Left lung (tissue), 10 donors: Measurements from ENCODE around the gene ZNF418. TPM values are rescaled to one million over a fixed set of nuclear protein-coding genes. Genes with fewer than 3 reads are reported as not detected.

Experiments used
- ATAC-seq: fragments of 200-7000 bp; cut with Tn5 transposase; one replicate; pipeline ENCODE4 v1.9.1; 2020; ENCODE audit warnings: moderate library complexity
- DNase-seq, 4 donors: peaks; one replicate each; pipeline ENCODE4 v3.0.0-alpha.2; 2013 to 2020
- H3K27ac ChIP-seq, 2 donors: fragments of 200-600 bp; sonication (generic) in 1 of 2; one replicate each; pipeline versions ENCODE4 v1.5.0 to v1.8.0; 2020 to 2021
- H3K27me3 ChIP-seq, 2 donors: fragments of 200-600 bp; sonication (generic) in 1 of 2; one replicate each; pipeline versions ENCODE4 v1.5.0 to v1.8.0; 2020 to 2021
- H3K36me3 ChIP-seq, 2 donors: fragments of 200-600 bp; sonication (generic) in 1 of 2; one replicate each; pipeline versions ENCODE4 v1.5.0 to v1.8.0; 2020 to 2021
- H3K4me1 ChIP-seq, 2 donors: fragments of 200-600 bp; one replicate each; pipeline ENCODE4 v1.8.0; 2021
- H3K4me3 ChIP-seq, 2 donors: fragments of 200-600 bp; sonication (generic) in 1 of 2; one replicate each; pipeline versions ENCODE4 v1.5.0 to v1.8.0; 2020 to 2021; ENCODE audit warnings: mild to moderate bottlenecking in 1 of 2
- H3K9me3 ChIP-seq, 2 donors: fragments of 200-600 bp; sonication (generic) in 1 of 2; one replicate each; pipeline versions ENCODE4 v1.5.0 to v1.8.0; 2020 to 2021
- CTCF ChIP-seq, 2 donors: fragments of 200-600 bp; sonication (generic) in 1 of 2; IDR thresholded peaks; one replicate each; pipeline versions ENCODE4 v1.5.0 to v1.8.0; 2021; ENCODE audit warnings: antibody characterized with exemption in 2 of 2
- intact Hi-C, 2 donors: fragments of 100-400 bp; cut with DNase I; formaldehyde crosslinking; loops; one replicate each; pipeline versions ENCODE4 v1.11.2 to v1.14.2; 2022
- polyA plus RNA-seq, 6 donors: library from polyadenylated mRNA; unstranded; fragments of 120-200 nt; gene quantifications; one replicate each; pipeline ENCODE4 v1.2.1, GENCODE V29; 2013; ENCODE audit not compliant: insufficient read length in 6 of 6
- total RNA-seq, 2 donors: library from RNA; stranded (reverse); fragmentation: NEBNext Ultra II Directional; extraction: Animal tissue kit (Norgen Biotek cat#: 25700); gene quantifications; one replicate each; pipeline ENCODE4 v1.2.1, GENCODE V29; 2021
- donor health status: DM: no; HTN: yes; CAD: no.
- donor health status: DM: no; HTN: no; CAD: no.

Gene ZNF418
- total and polyA plus RNA-seq, 8 donors = 8.0 to 43.6 (median 33.7) TPM

- intact Hi-C loops = no loop called here
- no peak for ATAC-seq
- H3K27ac ChIP-seq = no peak overlapping the region
Measured at GRCh38 chr19:57961785-57962184, 26.6 kb upstream of the ZNF418 start.

GRCh38 chr19:57954996-57955395 lies 19.8 kb upstream of the ZNF418 start:
- TF ChIP-seq CTCF (IDR thresholded peaks at IDR 0.05) = no peak
- no peaks in the 10 kb centered on the region for H3K27me3 ChIP-seq
- DNase-seq = no peak
- H3K4me1 ChIP-seq = no peaks in the 10 kb centered on the region
- H3K4me3 ChIP-seq = no peak overlapping the region
- intact Hi-C loops = no loop called here
- no peaks in the 10 kb centered on the region for H3K36me3 ChIP-seq
- no peak for ATAC-seq
- H3K9me3 ChIP-seq = peaks cover 0 to 98% of the 10 kb centered on the region in 2 donors
- no peak overlapping the region for H3K27ac ChIP-seq

More at GRCh38 chr19:57961785-57962184, 26.6 kb upstream of the ZNF418 start:
- H3K4me1 ChIP-seq = no peaks in the 10 kb centered on the region
- H3K27me3 ChIP-seq = no peaks in the 10 kb centered on the region
- TF ChIP-seq CTCF (IDR thresholded peaks at IDR 0.05) = no peak
- no peak overlapping the region for H3K4me3 ChIP-seq
- DNase-seq = no peak
- H3K36me3 ChIP-seq = peaks cover 0 to 18% of the 10 kb centered on the region in 2 donors
- peaks cover 0 to 99% of the 10 kb centered on the region in 2 donors for H3K9me3 ChIP-seq

- ATAC-seq (no peak), DNase-seq (no peak)
- H3K4me1 ChIP-seq = peaks cover 0 to 7% of the 10 kb centered on the region in 2 donors
- H3K27me3 ChIP-seq = no peaks in the 10 kb centered on the region
- TF ChIP-seq CTCF (IDR thresholded peaks at IDR 0.05) = no peak
- H3K9me3 ChIP-seq = peaks cover 0 to 85% of the 10 kb centered on the region in 2 donors
- no peak overlapping the region for H3K4me3 ChIP-seq
- H3K36me3 ChIP-seq = peaks cover 0 to 6% of the 10 kb centered on the region in 2 donors
- no peak overlapping the region for H3K27ac ChIP-seq
- intact Hi-C loops = no loop called here
Measured at GRCh38 chr19:57949702-57950101, 14.5 kb upstream of the ZNF418 start.

GRCh38 chr19:57949296-57949695 lies 14.1 kb upstream of the ZNF418 start:
- intact Hi-C loops = no loop called here
- Histone ChIP-seq H3K27me3 (no peaks in the 10 kb centered on the region), H3K36me3 (peaks cover 0 to 10% of the 10 kb centered on the region in 2 donors), H3K4me1 (peaks cover 0 to 7% of the 10 kb centered on the region in 2 donors), H3K27ac (no peak overlapping the region), H3K4me3 (no peak overlapping the region), H3K9me3 (peaks cover 0 to 85% of the 10 kb centered on the region in 2 donors)
- TF ChIP-seq CTCF (IDR thresholded peaks at IDR 0.05) = no peak
- ATAC-seq (no peak), DNase-seq (no peak)

GRCh38 chr19:57947419-57948134 lies 12.4 kb upstream of the ZNF418 start, which contains the start of gene ZNF256:
Gene ZNF256 (minus strand): TSS chr19:57947706. CDS start chr19:57947474, 232 bp downstream.
- ATAC-seq = peak; percentile 99
- H3K36me3 ChIP-seq = peaks cover 0 to 28% of the 10 kb centered on the region in 2 donors
- DNase-seq = peak; percentile 94 to 98 (median 94)
- peak; percentile 47 to 71 for TF ChIP-seq CTCF (IDR thresholded peaks at IDR 0.05)
- intact Hi-C loops = no loop called here
- H3K27me3 ChIP-seq = no peaks in the 10 kb centered on the region
- H3K4me1 ChIP-seq = peaks cover 0 to 7% of the 10 kb centered on the region in 2 donors
- H3K4me3 ChIP-seq = peak within 1 kb of the TSS; percentile 59 to 99
- peaks cover 0 to 85% of the 10 kb centered on the region in 2 donors for H3K9me3 ChIP-seq
- peak within 1 kb of the TSS in 1 of 2 donors; percentile 45 for H3K27ac ChIP-seq
